GM19238 (cell line): ENCODE data around the gene MOXD1.
"Not testable (repeated sequence)": the region's sequence is repeated elsewhere in the genome, so short reads cannot be mapped to it uniquely, and the experiment has no call there.

ENCODE experiments used
- DNase-seq: peaks from one replicate; pipeline ENCODE4 v3.0.0; 2011; ENCODE audit warnings: low spot score; ENCODE audit not compliant: insufficient read length

Gene MOXD1

DNA sequence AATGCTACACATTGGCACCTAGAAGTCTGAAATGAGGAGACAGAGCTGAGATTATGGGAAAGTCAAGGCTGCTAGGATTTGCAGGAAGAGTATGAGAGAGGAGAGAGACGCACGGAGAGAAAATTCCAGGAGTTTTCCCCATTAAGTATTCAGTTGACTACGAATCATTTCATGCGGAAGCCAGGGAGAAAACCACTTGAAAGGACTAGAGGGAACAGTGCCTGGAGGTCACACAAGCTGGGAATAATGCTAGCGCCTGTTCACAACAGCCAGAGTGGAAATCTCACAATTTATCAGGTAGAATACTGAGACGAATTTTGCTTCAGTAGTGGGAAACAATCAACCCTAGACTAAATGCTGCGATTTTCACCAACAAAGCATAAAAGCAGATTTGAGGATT lies 118.6 kb downstream of the MOXD1 start:
- DNase-seq: no peak

DNA sequence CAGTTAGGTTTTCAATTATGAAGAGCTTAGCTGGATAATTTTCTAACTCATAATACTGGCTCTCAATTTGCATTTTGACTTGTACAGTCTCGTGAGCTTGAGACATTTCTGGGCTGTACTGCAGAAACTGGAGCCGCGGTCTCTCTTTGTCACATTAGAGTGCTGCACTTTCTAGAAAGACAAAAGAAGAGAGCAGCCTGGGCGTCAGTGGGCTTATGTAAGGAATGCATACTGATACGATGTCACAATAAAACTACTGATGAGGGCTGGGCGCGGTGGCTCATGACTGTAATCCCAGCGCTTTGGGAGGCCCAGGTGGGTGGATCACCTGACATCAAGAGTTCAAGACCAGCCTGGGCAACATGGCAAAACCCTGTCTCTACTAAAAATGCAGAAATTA lies 120.8 kb downstream of the MOXD1 start:
- DNase-seq: no peak

DNA sequence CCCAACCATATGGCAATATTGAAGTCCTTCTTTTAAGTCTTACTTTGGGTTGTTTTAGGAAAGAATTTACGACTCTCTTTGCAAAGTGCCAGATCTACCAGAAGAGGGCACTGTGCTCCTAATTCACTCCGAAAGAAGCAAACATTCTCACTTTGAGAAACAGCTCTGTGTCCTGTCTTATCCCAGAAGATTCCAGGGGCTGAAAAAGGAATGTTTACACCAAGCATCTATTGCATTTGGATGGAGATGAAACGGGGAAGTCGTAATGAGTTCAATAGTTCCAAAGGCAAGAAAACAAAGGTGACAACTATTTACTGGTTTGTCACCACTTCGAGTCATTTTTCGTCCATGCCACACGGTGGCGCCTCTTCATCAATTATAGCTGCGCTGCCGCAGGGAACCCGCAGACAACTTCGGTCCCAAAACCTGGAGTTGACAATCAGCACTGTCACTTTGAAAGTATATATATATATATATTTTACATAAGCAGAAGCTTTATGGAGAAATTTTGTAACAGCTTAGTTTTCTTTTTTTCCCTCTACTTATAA lies 121.6 kb downstream of the MOXD1 start:
- DNase-seq: peak; percentile 16

DNA sequence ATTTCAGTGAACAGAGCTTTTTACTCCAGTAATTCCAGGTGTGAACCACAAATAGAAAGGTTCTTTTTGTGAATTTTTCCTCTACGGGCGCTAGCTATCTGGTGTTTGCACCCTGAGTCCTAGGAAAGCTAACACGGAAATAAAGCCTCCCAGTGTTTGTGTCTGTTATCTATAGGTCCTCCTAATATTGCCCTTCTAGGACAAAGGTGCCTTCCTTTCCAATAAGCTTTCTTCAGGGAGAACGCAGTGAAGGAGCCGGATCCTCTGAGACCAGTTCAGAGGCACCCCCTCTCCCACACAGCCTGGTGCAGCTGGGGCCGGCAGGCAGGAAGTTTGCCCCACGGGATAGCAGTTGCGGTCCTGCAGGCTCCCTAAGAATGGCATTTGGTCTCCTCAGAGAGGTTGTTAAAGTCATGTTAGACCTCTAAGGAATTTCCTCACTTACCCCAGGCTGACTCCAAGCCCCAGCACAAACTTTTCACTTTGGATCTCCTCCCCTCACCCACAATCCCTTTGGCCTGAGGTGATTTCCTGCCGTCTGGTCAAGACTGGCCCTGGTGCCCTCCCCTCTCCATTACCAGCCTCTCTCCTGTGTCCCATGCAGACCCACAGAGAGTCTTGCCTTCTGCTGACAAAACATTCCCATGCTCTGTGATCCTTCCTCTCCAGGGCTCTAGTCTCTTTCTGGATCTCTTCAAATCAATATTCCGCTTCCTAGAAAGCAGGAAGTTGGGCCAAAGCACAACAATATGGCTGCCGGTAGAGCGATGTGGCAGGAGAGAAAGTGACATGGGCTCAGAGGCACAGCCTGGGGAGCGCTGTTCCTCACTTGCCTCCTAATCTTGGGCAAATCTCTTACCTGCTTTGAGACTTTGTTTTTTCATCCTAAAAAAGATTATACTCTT lies 126.0 kb downstream of the MOXD1 start:
- no peak for DNase-seq

DNA sequence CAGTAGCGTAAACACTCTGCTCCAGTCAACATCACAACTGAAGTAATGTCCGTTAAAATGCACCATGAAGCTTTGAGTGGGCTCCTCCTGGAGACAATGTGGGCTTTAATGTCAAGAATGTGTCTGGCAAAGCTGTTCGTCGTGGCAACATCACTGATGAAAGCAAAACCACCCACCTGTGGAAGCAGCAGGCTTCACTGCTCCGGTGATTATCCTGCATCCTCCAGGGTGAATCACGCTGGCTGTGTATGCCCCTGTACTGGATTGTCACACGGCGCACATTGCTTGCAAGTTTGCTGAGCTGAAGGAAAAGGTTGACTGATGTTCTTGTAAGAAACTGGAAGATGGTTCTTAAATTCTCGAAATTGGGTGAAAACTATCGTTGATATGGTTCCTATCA lies 128.5 kb downstream of the MOXD1 start:
- DNase-seq: no peak

DNA sequence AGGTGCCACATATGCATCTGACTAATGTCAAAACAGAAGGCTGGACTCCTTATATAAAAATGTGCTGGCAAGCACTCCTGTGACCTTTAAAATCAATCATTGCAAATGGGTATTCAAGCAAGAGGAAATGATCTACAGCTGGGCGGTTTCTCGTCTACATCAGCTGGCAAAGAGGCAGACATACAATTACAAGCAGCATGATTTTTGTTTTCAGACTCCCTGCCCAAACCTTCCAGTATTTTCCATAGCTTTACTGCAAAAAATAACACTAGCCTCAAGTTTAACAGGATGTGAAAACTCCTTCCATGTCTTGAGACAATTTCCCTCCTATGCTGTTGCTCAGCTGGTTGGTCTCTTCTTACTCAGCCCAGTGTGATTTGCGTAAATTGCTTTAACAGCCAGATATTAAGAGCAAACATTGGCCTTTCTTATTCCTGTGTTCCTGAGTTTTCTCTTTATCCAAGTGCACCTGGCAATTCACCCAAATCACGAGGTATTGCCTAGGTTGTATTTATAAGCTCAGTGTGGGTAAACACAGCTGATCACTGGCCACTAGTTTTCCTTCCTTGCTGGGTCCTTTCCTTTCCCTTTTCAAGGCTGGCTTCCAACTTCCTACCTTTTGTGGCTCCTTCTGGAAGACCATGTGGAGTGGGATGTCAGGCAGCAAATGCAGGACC lies 130.4 kb downstream of the MOXD1 start:
- DNase-seq: no peak

DNA sequence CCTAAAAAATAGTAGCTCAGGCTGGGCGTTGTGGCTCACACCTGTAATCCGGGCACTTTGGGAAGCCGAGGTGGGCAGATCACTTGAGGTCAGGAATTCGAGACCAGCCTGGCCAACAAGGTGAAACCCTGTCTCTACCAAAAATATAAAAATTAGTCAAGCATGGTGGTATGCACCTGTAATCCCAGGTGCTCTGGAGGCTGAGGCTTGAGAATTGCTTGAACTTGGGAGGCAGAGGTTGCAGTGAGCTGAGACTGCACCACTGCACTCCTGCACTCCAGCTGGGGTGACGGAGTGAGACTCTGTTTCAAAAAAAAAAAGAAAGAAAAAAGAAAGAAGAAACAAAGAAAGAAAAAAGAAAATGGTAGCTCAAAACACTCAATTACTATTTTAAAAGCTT lies 132.6 kb downstream of the MOXD1 start:
- not testable (repeated sequence) for DNase-seq

DNA sequence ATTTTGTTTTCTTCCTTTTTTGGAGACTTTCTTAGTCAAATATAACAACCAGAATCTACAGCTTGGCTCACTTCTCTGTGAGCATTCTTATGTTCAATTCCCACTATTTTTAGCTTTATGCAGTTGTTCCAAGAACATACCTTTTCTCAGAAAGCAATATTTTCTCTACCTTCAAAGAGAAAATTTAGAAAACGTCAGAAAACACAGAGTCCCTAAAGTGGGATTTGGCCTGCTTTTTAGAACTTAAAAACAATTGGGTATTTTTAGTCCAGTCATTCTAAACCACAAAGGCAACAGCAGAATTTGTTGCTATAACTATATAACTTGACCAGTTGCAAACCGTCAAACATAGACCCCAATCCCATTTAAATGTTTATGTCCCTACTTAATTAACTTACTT lies 133.1 kb downstream of the MOXD1 start:
- DNase-seq: no peak

DNA sequence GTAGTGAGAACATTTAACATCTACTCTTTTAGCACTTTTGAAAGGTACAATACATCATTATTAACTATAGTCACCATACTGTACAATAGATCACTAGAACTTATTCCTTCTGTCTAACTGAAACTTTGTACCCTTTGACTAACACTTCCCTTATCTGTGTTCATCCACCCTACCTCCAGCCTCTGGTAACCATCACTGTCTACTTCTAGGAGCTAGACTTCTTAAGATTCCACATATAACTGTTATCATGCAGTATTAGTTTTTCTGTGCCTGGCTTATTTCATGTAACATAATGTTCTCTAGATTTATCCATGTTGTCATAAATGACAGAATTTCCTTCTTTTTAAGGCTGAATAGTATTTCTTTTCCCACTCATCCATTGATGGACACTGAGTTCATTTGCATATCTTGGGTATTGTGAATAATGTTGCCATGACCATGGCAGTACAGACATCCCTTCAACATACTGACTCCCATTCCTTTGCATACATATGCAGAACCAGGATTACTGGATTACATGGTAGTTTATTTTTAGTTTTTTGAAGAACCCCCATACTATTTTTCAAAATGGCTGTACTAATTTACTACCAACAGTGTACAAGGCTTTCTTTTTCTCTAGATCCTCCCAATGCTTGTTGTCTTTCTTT lies 135.7 kb downstream of the MOXD1 start:
- DNase-seq: no peak

DNA sequence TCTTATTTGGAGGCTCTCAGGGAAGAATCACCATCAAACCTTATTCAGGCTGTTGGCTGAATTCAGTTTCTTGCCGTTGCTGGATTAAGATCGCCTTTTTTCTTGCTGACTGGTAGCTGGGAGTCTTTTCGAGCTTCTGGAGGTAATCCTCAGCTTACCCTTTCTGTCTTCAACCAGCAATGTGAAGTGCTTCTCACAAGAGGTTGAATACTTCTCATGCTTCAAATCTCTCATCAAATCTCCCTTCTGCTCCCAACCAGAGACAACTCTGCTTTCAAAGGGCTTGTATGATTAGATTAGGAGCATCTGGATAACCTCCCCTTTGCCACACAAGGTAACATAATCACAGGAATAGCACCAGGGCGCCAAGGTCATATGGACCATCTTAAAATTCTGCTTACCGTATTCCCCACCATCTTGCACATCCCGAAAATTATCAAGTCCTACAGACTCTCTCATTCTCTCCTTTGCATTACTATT lies 137.2 kb downstream of the MOXD1 start:
- DNase-seq: no peak

DNA sequence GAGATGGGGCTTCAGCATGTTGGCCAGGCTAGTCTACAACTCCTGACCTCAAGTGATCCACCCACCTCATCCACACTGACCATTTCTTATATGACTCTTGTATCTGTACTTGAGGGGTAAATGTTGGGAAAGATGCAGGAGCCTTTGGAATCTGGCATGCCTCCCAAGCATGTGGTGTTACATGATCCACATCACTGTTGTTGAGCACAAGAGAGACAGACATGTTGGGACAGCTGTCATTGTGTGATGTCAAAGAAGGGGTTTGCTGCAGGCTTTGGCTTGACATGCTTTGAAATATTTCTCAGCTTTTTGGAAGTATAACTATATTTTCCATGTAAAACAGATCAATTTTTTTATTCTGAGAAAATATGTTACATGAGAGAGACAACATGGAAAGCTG lies 139.9 kb downstream of the MOXD1 start:
- no peak for DNase-seq

DNA sequence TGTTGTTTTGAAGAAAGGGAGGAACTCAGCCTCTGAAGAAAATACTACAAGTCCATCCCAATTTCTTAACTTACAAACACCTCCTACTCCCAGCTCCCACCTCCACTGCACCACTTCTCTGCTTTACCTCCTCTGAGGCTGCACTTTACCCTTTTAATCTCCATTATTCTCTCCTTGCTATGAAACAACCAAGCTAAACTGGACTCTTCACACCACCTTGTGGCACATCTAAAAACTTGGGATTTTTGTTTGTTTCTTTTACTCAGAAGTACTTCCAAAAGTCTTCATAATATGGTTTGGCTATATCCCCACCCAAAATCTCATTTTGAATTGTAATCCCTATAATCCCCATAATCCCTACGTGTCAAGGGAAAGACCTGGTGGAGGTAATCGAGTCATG lies 142.2 kb downstream of the MOXD1 start:
- no peak for DNase-seq

DNA sequence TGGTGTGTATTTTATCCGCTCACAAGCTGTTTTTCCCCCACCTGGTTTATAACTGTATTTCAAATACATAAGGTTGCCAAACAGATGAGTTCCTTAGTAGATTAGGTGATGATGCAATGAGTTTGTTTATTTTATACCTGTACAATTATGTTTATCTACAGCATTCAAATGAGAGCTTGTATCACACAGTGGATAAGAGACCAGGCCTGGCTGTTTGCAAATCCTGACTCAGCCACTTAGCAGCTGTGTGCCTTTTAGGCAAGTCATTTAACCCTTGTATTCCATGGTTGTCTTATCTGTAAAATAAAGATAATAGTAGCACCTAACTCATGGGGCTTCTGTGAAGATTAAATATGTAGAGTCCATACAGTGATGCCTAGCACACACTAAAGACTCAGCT lies 143.7 kb downstream of the MOXD1 start:
- no peak for DNase-seq

DNA sequence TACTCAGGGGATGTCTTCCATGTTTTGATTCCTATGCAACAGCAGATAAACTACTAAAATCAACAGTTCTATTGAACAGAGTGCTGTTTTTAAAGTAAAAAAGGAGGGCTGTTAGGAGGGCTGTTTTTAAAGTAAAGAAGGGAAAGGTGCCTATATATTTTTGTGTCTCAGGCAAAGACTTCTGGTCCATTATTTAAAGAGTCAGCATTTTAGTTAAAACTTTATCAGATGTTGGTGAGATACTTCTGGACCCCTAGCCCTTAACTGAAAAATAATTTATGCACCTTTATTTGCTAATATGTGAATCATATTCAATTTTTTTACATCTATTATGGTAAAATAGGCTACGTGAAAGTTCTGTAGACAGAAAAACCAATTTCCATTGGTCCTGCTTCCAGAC lies 144.8 kb downstream of the MOXD1 start:
- DNase-seq: no peak

DNA sequence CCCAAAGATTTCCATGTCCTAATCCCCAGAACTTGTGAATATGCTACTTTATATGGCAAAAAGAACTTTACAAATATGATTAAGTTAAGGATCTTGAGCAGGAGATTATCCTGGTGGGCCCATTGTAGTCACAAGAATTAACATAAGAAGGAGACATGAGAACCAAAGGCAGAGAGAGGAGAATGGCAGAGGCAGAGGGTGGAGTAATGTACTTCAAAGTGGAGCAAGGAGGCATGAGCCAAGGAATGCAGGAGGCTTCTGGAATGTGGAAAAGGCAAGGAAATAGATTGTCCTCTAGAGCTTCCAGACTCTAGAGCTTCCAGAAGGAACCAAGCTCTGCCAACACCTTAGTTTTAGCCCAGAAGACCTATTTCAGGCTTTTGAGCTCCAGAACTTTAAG lies 147.4 kb downstream of the MOXD1 start:
- no peak for DNase-seq

DNA sequence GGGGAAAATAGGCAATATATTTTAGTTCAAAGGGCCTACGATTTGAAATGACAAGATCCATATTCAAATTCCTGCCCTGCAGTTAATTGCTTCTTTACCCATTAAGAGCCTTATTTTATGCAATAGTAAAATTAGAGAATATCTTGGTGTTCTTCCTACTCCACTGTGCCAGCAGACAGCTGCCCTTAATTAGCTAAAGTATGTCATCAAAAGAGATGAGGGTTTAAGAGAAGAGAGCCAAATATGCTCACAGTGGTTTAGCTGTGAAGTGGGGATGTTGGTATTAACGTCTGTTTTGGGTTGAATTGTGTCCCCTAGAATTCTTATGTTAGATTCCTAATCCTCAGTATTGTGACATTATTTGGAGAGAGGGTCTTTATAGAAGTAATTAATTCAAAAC lies 148.1 kb downstream of the MOXD1 start:
- DNase-seq: no peak

DNA sequence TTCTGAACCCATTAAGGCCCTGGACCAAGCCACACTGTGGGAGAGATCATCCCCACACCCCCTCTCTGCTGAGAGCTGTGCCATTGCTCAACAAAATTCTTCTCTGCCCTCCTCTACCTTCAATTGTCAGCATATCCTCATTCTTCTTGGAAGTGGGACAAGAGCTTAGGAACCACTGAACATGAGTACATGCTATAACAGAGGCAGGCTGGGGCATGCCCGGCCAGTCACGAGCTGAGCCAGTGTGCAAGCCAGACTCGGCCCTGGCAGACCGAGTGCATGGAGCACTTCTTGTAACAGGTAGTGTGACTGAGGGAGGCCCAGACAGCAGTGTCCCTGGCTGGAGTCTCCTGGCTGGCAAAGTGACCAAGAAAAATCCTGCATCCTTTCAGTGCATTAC lies 149.2 kb downstream of the MOXD1 start:
- DNase-seq: no peak

DNA sequence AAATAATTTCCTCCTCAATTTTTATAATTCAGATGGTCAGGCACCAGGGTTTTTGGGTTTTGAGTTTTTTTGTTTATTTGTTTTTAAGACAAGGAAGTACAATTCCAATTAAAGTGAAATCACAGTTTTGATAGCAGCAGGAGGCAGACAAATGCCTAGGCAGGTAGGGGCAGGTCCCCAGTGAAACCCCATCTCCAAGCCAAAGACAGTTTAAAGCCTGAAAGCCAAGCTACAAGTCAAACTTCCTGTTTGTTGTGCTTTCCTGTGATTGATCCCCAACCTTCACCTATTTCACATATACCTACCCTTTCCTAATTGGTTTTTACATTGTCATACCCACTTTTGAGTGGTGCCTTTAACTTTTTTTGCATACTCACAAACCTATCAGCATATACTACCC lies 149.6 kb downstream of the MOXD1 start:
- DNase-seq: no peak

DNA sequence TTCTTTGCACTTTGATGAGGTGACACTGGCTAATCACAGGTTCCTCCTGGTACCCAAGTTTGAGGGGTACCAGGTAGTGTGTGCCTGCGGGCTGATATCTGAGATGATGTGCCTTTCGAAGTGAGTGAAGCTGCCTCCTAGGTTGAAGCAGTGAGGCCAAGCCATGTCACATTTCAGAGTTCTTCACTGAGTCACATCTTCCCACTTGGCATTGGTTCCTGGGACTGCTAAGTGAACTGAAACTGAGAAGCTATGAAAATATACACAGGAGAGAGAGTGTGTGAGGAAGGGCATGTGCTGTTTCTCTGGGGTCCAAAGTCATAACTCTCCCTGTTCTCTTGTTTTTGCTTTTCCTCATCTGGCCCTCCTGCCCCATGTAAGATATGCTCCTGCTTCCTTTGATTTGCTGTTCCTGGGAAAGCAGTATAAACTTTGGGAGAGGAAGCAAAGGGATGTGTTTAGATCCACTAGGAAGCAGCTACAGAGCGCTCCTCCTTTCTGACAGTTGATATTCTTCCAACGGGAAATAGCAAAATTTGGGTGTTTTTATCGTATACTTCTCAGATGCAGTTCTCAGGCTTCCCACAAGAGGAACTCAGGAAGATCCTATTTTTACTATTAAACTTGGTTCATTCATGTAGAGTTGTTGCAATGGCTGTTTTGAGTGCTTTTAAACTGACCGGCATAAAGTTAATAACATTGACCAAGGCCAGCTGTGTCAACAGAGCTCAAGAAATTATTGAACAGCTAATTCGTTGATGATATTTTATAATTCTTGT lies 153.7 kb downstream of the MOXD1 start:
- no peak for DNase-seq

DNA sequence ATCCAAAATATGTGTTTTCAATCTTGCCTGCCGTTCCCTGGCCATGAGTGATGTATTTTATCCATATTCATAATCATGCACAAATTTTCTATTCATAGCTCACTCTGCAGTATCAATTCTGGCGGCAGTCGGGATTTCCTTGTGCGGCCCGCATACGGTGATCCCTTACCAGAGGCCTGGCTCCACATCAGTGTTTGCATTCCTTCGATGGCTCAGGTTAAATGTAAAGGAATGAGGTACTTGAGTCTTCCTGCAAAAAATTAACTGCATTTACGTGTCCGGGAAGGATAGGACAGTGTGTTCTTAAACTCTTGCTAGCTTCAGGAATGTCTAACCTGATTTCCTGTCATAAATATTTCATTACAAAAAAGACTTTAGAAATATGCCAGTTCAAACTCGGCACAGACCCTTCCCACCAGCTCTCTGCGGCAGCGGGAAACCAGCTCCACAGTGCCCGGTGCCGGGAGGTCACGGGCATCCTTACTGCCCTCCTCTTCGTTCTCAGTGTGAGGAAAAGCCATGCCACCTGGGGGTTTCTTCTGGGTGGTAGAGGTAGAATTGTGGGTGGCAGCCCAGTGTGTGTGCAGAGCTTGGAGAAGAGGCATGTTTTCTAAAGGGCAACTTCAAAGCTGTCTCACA lies 154.5 kb downstream of the MOXD1 start:
- no peak for DNase-seq

DNA sequence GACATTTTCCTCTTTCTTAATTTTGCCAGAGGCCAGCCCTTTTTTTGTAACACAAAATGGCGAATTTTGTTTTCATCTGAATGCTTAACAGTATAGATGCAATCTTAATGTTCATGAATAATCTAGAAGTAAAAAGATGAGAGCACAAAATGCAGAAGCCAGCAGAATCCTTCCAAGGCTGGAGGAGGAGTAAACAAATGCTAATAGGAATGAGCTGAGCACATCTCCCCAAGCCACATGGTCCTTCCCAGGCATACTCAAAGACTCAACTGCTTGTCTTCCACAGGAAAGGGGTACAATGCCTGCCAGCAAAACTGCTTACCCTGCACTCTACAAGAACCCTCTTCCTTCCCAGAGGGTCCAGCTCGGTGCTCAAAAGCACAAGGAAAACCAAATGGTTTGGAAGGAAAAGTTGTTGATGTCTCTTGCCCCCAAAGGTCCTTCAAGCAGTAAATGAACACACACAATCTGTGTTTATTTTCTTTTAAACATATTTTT lies 155.1 kb downstream of the MOXD1 start:
- DNase-seq: no peak
